ENCODE measurements around the gene CLPSL1. TPM values are rescaled to one million over a fixed set of nuclear protein-coding genes. Genes with fewer than 3 reads are reported as not detected.

CLPSL1 gene
- total and polyA plus RNA-seq, 2 of the 4 experiments (the other 2 are of a cell fraction), result not detected

DNA sequence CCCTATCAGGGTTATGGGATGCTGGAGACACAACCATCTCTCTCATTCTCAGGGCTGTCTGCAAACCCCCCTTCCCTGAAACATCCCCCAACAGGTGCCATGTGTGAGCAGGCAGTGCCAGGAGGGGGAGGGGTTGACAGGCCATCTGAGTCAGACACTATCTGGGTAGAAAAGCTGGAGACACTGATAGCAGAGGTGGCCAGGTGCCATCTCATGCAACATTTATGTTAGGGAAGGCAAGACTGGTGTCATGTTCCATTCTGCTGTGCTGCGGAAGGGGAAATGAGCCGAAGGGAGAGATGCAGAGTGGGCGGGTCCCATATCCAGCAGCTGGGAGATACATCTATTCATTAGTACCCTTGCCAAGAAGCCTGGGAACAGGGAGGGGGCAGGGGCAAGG is 27.9 kb downstream of the CLPSL1 start:
- Histone ChIP-seq H3K23ac (ENCODE audit: low read depth, low read length) (no peak overlapping the region), H4K20me1 (ENCODE audit: insufficient read depth, low read length) (no peaks in the 10 kb centered on the region), H3K4me2 (ENCODE audit: low read depth, low read length) (no peak overlapping the region), H4K8ac (ENCODE audit: low read depth in 2 of 2, low read length in 2 of 2) (no peak overlapping the region), H4K91ac (ENCODE audit: insufficient read depth, low read depth, low read length) (no peak overlapping the region), H2BK15ac (ENCODE audit: low read depth, low read length) (no peak overlapping the region), H3K14ac (replicated peaks; ENCODE audit: low read depth, low read length) (no peak overlapping the region), H3K4me3 (ENCODE audit: insufficient read depth, low read depth, low read length) (no peak overlapping the region), H3K79me1 (ENCODE audit: low read depth in 1 of 2, low read length in 2 of 2) (no peaks in the 10 kb centered on the region), H2BK120ac (ENCODE audit: low read depth, low read length) (no peak overlapping the region), H3K9me1 (ENCODE audit: insufficient read depth, low read length) (no peaks in the 10 kb centered on the region), H3K9ac (ENCODE audit: low read depth, low read length) (no peak overlapping the region), H2AK5ac (ENCODE audit: low read depth, low read length) (no peak overlapping the region), H3K9me3 (ENCODE audit: control insufficient read depth, insufficient read depth, low read length) (no peaks in the 10 kb centered on the region), H3K18ac (ENCODE audit: low read depth, low read length) (no peak overlapping the region), H2AFZ (replicated peaks; ENCODE audit: low read length, poor library complexity) (no peak overlapping the region), H3K27ac (ENCODE audit: insufficient read depth, low read length) (no peak overlapping the region), H3K36me3 (ENCODE audit: control insufficient read depth, insufficient read depth, low read length) (no peaks in the 10 kb centered on the region), H4K5ac (ENCODE audit: low read depth, low read length) (no peak overlapping the region), H3K4me1 (ENCODE audit: control insufficient read depth, insufficient read depth, low read length) (no peaks in the 10 kb centered on the region), H2BK5ac (ENCODE audit: low read depth, low read length, poor library complexity, severe bottlenecking) (no peak overlapping the region), H3K27me3 (ENCODE audit: control insufficient read depth, insufficient read depth, low read length) (peaks cover 1% of the 10 kb centered on the region; the same call in 1 of the 2 replicates), H3K56ac (ENCODE audit: extremely low read depth, insufficient read depth, low read length) (no peak overlapping the region), H3K4ac (ENCODE audit: low read depth, low read length) (no peak overlapping the region), H2AK9ac (replicated peaks; ENCODE audit: low read depth, low read length, poor library complexity) (no peak overlapping the region), H2BK20ac (ENCODE audit: low read depth, low read length) (no peak overlapping the region)
- in situ Hi-C loops (cut with MboI; ENCODE audit: low sequenced_read_pairs) (no loop called here), dilution Hi-C loops (cut with HindIII; ENCODE audit: low sequenced_read_pairs, unreplicated experiment) (no loop called here), intact Hi-C loops (cut with micrococcal nuclease) (no loop called here)
- no CpG with 5 or more reads among the region's 3 CpGs for WGBS, 2 experiments (ENCODE audit: extremely low coverage in 2 of 2, insufficient read length in 1 of 2)
- no TSS peak for BruUV-seq (replicated peaks)
- TF ChIP-seq RFX5 (IDR thresholded peaks at IDR 0.05; ENCODE audit: low read depth, low read length), result no peak
- TF ChIP-seq MAFK (IDR thresholded peaks at IDR 0.05; ENCODE audit: low read depth, low read length), result no peak
- DNase-seq (no peak), ATAC-seq (ENCODE audit: low read depth) (no peak)
- ChIA-PET POLR2A (ENCODE audit: unreplicated experiment) (interaction anchor here (0.5 kb wide), 1 partner anchor 388 kb away, joined by 4 read pairs; no protein-coding TSS in a partner anchor), CTCF (no interaction called here)
